CD4-positive, alpha-beta T cell treated with Interleukin-2 at 100 ng/mL for 4 hours (primary cell): Measurements from ENCODE around the gene PSG1.
"Not testable (repeated sequence)": the region's sequence is repeated elsewhere in the genome, so short reads cannot be mapped to it uniquely, and the experiment has no call there.

ENCODE experiments used
- DNase-seq: peaks from one replicate; pipeline ENCODE4 v3.0.0-alpha.2; 2020; ENCODE audit warnings: low spot score

The PSG1 gene

GRCh38 chr19:42819960-42820650 is 59.4 kb downstream of the PSG1 start:
- not testable (repeated sequence) for DNase-seq

GRCh38 chr19:42816894-42817293 is 62.6 kb downstream of the PSG1 start:
- no peak for DNase-seq
